NB4 (cell line): ENCODE data around the gene CD302.
"Not testable (repeated sequence)": the region's sequence is repeated elsewhere in the genome, so short reads cannot be mapped to it uniquely, and the experiment has no call there.

Source experiments
- CTCF ChIP-seq: IDR thresholded peaks from one replicate; pipeline ENCODE4 v1.5.1; 2012; ENCODE audit warnings: low read depth, low read length
- MYC ChIP-seq: IDR thresholded peaks from 2 replicates; pipeline ENCODE4 v1.6.1; 2011; ENCODE audit warnings: low read depth, low read length
- POLR2A ChIP-seq: IDR thresholded peaks from 2 replicates; pipeline ENCODE4 v1.6.1; 2011; ENCODE audit warnings: mild to moderate bottlenecking; ENCODE audit not compliant: insufficient read length; ENCODE audit errors: extremely low read depth
- TF ChIP-seq, protein P1 (sequence below): IDR thresholded peaks from 2 replicates; pipeline ENCODE4 v1.6.1; 2011; ENCODE audit warnings: low read depth, low read length

DNA sequence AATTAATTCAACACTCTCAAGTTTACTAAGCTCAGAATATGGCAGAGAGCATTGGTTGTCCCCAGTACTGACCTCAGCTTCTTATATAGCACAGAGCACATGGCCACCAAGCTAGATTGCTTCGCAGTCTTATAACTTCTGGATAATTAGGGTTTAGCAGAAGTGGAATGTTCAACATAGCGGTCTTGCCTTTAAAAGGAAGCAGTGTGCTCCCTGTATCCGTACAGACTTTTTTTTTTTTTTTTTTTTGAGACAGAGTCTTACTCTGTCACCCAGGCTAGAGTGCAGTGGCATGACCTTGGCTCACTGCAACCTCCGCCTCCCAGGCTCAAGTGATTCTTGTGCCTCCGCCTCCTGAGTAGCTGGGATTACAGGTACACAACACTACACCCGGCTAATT, 13.3 kb downstream of the CD302 start:
- TF ChIP-seq CTCF, POLR2A, MYC: not testable (repeated sequence)
- TF ChIP-seq, protein P1, sequence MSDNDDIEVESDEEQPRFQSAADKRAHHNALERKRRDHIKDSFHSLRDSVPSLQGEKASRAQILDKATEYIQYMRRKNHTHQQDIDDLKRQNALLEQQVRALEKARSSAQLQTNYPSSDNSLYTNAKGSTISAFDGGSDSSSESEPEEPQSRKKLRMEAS, result not testable (repeated sequence)
